Measurements from ENCODE around the gene TTC13. TPM values are rescaled to one million over a fixed set of nuclear protein-coding genes. Genes with fewer than 3 reads are reported as not detected.

The TTC13 gene
- total and polyA plus RNA-seq, 8 donors: 15.2 to 29.4 (median 24.4) TPM

DNA sequence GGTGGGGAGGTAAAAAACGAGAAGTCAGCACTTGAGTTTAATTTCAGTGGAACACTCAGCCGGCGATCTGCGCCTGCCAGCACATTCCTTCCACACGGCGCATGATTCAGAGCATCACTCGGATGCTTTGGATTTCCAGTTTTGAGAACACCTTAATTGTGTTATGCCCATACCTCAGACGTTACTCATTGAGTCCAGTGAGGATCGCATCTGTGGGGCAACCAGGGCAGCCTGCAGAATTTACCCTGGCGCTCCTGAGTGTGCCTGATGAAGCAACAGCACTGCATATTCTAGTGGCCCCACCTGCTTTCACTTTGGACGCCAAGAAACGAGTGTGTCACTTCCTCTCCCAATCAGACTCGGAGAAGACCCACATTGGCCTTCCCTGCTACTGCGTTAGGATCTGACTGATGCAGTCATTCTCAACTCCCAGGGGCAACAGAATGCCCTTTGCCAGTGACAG, 41.5 kb upstream of the TTC13 start:
- DNase-seq: no peak
- TF ChIP-seq, protein P1, sequence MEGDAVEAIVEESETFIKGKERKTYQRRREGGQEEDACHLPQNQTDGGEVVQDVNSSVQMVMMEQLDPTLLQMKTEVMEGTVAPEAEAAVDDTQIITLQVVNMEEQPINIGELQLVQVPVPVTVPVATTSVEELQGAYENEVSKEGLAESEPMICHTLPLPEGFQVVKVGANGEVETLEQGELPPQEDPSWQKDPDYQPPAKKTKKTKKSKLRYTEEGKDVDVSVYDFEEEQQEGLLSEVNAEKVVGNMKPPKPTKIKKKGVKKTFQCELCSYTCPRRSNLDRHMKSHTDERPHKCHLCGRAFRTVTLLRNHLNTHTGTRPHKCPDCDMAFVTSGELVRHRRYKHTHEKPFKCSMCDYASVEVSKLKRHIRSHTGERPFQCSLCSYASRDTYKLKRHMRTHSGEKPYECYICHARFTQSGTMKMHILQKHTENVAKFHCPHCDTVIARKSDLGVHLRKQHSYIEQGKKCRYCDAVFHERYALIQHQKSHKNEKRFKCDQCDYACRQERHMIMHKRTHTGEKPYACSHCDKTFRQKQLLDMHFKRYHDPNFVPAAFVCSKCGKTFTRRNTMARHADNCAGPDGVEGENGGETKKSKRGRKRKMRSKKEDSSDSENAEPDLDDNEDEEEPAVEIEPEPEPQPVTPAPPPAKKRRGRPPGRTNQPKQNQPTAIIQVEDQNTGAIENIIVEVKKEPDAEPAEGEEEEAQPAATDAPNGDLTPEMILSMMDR (IDR thresholded peaks at IDR 0.05): no peak
- H3K4me3 ChIP-seq: no peak overlapping the region
- ATAC-seq: peak; percentile 33
- peak overlapping the region in 1 of 2 donors; percentile 51 for H3K27ac ChIP-seq
- H3K9me3 ChIP-seq: no peaks in the 10 kb centered on the region
- intact Hi-C loops (cut with DNase I): no loop called here
- peaks cover 4 to 25% of the 10 kb centered on the region in 2 donors for H3K4me1 ChIP-seq
- peaks cover 0 to 9% of the 10 kb centered on the region in 2 donors for H3K36me3 ChIP-seq
- no peaks in the 10 kb centered on the region for H3K27me3 ChIP-seq

DNA sequence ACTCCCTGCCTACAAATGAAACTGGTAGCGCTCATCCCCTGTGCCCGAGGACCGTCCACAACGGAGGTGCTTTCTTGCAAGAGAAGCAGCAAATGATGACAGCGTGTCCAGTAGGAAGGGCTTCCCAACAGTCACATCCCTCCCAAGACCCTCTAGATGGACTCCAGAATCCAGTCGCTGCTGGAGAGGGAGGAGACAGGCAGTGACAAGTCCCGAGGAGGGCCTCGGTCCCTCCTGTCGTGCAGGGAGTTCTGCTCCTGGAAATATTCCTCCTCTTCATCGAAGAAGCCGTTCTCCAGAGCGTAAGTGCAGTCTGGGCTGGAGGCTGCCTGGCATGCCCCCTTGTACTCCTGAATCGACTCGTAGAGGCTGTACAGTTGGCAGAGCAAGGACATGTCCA, 41.0 kb upstream of the TTC13 start:
- Histone ChIP-seq H3K27ac (peak overlapping the region in 1 of 2 donors; percentile 37), H3K9me3 (no peaks in the 10 kb centered on the region), H3K27me3 (no peaks in the 10 kb centered on the region), H3K36me3 (peaks cover 0 to 9% of the 10 kb centered on the region in 2 donors), H3K4me3 (no peak overlapping the region), H3K4me1 (peaks cover 4 to 25% of the 10 kb centered on the region in 2 donors)
- intact Hi-C loops (cut with DNase I): no loop called here
- DNase-seq: no peak
- TF ChIP-seq, protein P1 (IDR thresholded peaks at IDR 0.05): no peak
- no peak for ATAC-seq

DNA sequence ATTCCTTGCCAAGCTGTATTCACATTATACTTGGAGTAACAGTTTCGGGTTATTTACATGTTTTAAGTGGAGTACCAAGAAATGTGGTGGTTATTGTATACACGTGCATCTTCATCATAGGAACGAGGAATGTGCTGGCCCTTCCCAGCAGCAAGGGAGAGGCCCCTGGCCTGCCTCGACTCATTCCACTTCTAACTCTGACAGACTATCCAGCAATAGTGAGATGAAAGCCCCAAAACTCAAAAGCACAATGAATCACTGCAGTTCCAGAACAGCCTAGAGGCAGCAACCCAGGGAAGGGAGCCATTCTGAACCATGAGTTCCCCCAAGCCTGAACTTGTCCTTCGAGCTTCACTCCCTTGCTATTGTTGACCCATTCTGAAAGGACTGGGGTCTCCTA, 38.3 kb upstream of the TTC13 start:
- intact Hi-C loops (cut with DNase I): no loop called here
- peaks cover 0 to 9% of the 10 kb centered on the region in 2 donors for H3K36me3 ChIP-seq
- H3K27ac ChIP-seq: no peak overlapping the region
- no peak overlapping the region for H3K4me3 ChIP-seq
- ATAC-seq (no peak), DNase-seq (no peak)
- TF ChIP-seq, protein P1 (IDR thresholded peaks at IDR 0.05): no peak
- no peaks in the 10 kb centered on the region for H3K9me3 ChIP-seq
- no peaks in the 10 kb centered on the region for H3K27me3 ChIP-seq
- peaks cover 4 to 25% of the 10 kb centered on the region in 2 donors for H3K4me1 ChIP-seq

DNA sequence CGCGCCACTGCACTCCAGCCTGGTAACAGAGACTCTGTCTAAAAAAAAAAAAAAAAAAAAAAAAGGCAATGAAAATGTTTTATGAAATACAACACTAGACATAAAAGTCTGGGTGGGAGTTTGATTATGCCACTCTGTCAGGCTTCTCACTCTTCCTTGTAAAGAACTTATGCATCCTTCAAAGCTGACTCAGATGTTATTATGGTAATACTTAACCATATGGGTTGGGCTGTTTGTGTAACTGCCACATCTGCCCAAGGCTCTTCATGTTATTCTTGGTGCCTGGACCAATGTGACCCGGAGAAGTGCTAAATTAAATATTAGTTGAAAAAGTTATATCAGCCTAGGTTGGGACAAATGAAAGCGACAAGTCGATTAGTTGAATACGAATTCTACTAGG, 37.6 kb upstream of the TTC13 start:
- no peak for ATAC-seq
- Histone ChIP-seq H3K27ac (no peak overlapping the region), H3K9me3 (no peaks in the 10 kb centered on the region), H3K4me3 (no peak overlapping the region), H3K27me3 (no peaks in the 10 kb centered on the region), H3K4me1 (peaks cover 4 to 17% of the 10 kb centered on the region in 2 donors), H3K36me3 (peaks cover 0 to 9% of the 10 kb centered on the region in 2 donors)
- TF ChIP-seq, protein P1 (IDR thresholded peaks at IDR 0.05): no peak
- no peak for DNase-seq
- intact Hi-C loops (cut with DNase I): no loop called here

DNA sequence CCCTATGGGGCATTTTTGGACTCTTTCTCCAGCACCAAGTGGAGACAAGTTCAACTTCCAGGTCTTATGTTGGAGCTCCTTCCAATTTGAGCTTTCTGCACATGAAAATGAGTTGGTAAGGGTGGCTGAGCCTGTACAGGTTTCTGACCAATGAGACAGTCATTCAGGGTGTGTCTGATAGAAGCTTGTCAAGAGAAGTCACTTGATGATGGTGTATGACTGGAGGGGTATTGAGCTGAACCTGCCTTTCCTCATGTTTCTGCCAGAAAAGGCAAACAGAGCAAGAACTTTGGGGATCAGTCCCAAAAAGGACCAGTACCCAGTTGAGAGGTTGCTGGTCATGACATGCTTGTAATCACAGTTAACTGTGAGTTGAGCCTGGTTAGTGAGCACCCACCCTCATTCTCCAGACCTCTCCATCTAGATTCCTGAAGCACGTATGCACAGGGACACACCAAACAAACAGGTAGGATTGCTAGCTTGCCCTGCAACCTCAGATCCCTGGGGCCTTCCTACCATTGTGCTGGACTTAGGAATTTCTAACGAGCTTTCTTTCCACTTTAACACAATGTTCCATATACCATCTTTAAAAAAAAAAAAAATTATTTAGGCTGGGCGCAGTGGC, 34.8 kb upstream of the TTC13 start:
- intact Hi-C loops (cut with DNase I): no loop called here
- DNase-seq (no peak), ATAC-seq (no peak)
- no peaks in the 10 kb centered on the region for H3K4me1 ChIP-seq
- H3K36me3 ChIP-seq: no peaks in the 10 kb centered on the region
- peaks cover 0 to 3% of the 10 kb centered on the region in 2 donors for H3K9me3 ChIP-seq
- H3K27me3 ChIP-seq: no peaks in the 10 kb centered on the region
- TF ChIP-seq, protein P1 (IDR thresholded peaks at IDR 0.05): no peak
- no peak overlapping the region for H3K4me3 ChIP-seq
- no peak overlapping the region for H3K27ac ChIP-seq
